Activated naive CD4-positive, alpha-beta T cell treated with anti-CD3 and anti-CD28 coated beads, Interleukin-2, amount 50 U/mL, for 72 hours (primary cell): ENCODE data around the gene KNCN. TPM values are rescaled to one million over a fixed set of nuclear protein-coding genes. Genes with fewer than 3 reads are reported as not detected.

Experiments used
- ATAC-seq, 2 donors: fragments of 150-1000 bp; cut with Tn5 transposase; 2 replicates each; pipeline ENCODE4 v1.10.0; 2021; ENCODE audit warnings: mild to moderate bottlenecking in 2 of 2, moderate library complexity in 2 of 2
- DNase-seq, 2 donors: peaks; one replicate each; pipeline ENCODE4 v3.0.0; 2021 to 2022; ENCODE audit warnings: low spot score in 2 of 2
- H3K27ac Mint-ChIP-seq, 2 donors: one replicate each; pipeline ENCODE4 v1.8.0; 2022; ENCODE audit warnings: mild to moderate bottlenecking in 2 of 2, mixed read lengths in 2 of 2
- H3K36me3 Mint-ChIP-seq, 2 donors: one replicate each; pipeline ENCODE4 v1.8.0; 2022; ENCODE audit warnings: mixed read lengths in 2 of 2
- H3K9me3 Mint-ChIP-seq, 2 donors: one replicate each; pipeline ENCODE4 v1.8.0; 2022; ENCODE audit warnings: mixed read lengths in 2 of 2
- total RNA-seq, 2 donors: library from RNA; stranded (reverse); gene quantifications; one replicate each; pipeline ENCODE4 v1.2.3, GENCODE V29; 2022

KNCN gene
- total RNA-seq, 2 donors from 2014 or later, result not detected

DNA sequence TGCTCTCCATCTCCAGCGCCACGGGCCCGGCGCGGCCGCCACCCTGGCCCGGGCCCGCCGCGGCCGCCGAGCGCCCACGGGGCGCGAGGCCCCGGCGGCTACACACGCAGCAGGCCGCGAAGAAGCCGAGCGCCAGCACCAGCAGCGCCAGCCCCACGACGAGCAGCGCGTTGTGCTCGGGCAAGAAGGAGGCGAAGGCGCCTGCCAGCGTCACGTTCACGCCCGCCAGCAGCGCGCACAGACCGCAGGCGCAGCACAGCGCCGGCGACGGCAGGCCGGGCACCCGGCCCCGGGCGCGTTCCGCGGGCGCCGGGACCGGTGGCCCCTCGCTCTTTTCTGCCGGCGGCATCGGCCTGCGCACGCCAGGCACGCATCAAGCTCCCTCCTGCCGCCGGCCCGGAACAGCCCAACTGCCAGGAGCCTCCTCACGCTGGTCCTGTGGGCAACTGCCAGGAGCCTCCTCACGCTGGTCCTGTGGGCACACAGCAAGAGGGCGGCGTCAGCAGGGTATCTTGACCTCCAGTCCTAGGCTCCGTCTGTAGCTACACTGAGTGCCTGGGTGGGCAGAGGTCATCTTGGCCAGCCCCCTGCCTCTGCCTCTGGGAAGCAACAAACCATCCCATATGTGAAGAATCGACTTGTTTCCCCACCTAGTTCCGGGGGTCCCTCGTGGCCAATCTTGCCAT lies 18.1 kb downstream of the KNCN start:
- H3K9me3 Mint-ChIP-seq, result no peaks in the 10 kb centered on the region
- DNase-seq (peak in 1 of 2 donors; percentile 39), ATAC-seq (peak; percentile 54 to 64)
- H3K36me3 Mint-ChIP-seq, result no peaks in the 10 kb centered on the region
- H3K27ac Mint-ChIP-seq, result peak overlapping the region in 1 of 2 donors; percentile 21

DNA sequence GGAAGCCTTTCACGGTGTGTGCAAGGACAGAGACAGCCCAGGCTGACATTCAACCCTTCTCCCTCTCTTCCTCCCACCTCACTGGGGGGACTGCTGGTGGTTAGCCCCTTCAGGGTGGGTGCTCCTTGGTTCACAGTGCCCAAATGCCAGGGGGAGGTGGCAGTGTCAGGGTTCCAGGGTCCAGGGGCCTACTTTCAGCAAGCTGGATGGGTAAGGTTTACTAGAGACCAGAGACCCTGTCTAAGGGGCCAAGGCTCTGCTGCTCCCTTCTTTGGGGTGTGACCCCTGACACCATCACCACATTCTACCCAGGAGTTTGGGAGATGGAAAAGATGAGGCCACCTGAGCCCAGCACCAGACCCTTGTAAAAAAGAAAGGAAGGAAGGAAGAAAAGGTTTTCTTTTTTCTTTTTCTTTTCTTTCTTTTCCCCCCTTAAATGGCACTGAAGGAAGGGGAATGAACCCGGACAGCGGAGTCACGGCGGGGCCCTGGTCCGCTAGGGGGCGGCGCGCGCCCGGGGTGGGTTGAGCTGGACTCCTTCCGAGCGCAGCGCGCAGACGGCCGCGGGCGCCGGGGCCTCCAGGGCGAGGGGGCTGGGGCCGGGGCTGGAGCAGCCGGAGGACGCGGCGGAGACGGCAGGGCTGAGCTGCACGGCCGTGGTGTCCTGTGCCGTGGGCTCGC lies 18.8 kb downstream of the KNCN start:
- DNase-seq (peak in 1 of 2 donors; percentile 78), ATAC-seq (peak; percentile 68 to 74)
- Mint-ChIP-seq H3K36me3 (no peaks in the 10 kb centered on the region), H3K27ac (no peak overlapping the region), H3K9me3 (no peaks in the 10 kb centered on the region)

DNA sequence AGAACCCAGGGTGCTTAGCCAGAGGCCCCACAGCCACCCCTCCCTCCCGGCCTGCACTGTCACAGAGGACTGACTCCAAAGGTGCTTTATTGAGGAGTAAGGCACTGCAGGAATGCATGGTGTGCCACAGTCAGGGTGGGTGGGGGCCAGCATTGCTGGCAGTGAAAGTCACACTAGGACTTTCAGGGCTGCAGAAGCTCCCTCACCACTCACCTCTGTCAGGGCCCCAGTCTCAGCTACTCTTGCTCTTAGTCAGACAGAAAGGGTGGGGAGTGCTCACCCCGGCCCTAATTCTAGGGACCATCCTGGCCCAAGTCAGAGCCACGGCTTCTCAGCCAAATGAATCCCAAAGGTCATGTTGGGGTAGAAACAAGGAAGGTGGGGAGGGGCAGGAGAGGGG lies 19.4 kb downstream of the KNCN start:
- ATAC-seq (peak; percentile 6 to 64), DNase-seq (peak in 1 of 2 donors; percentile 30)
- Mint-ChIP-seq H3K9me3 (no peaks in the 10 kb centered on the region), H3K27ac (no peak overlapping the region), H3K36me3 (no peaks in the 10 kb centered on the region)

DNA sequence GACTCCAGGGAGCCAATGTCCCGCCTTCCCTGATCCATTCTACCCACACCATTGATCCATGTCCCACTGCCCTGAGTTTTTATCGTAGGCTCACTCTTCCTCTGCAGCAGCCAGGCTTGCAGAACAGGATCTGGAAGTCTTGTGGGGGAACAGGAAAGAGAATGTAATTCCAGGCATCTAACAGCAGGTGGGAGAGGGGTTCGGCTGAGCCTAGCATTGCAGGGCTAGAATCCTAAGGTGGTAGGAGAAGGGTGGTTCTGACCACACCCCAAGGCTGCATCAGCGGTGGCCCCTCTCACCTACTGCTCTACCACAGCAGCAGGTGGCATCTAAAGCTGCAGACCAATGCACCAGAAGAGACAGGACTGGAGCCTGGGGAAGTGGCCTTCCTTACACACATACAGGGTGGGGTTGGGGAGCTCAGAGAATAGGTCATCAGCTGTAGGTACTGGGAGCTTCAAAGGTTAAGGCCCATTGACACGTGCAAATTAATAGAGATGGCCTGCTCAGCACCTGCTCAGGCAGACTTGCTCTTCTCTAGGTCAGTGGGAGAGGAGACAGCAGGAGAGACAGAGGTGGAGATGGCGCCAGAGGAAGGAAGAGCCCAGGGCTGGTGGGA lies 20.5 kb downstream of the KNCN start:
- H3K9me3 Mint-ChIP-seq, result no peaks in the 10 kb centered on the region
- DNase-seq, result no peak
- no peaks in the 10 kb centered on the region for H3K36me3 Mint-ChIP-seq
- no peak for ATAC-seq
- no peak overlapping the region for H3K27ac Mint-ChIP-seq

DNA sequence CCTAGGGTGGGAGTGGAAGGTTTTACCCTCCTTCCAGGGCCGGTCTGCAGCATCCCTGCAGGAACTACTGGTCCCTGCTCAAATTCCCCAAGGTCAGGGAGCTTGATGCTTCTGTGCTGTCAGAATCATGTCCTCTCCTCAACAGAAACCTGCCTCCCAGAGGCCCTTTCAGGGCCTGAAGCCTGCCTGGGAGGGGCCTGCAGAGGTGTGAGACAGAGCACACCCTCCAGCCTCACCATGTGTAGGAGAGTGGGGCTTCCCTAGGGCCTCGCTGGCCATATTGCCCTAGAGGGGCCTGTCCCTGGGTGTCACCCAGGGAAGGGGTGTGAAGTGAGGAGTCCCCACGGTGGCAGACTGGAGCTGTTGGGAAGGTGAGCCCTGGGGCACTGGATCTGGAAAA lies 21.1 kb downstream of the KNCN start:
- ATAC-seq (no peak), DNase-seq (no peak)
- Mint-ChIP-seq H3K9me3 (no peaks in the 10 kb centered on the region), H3K27ac (no peak overlapping the region), H3K36me3 (no peaks in the 10 kb centered on the region)

DNA sequence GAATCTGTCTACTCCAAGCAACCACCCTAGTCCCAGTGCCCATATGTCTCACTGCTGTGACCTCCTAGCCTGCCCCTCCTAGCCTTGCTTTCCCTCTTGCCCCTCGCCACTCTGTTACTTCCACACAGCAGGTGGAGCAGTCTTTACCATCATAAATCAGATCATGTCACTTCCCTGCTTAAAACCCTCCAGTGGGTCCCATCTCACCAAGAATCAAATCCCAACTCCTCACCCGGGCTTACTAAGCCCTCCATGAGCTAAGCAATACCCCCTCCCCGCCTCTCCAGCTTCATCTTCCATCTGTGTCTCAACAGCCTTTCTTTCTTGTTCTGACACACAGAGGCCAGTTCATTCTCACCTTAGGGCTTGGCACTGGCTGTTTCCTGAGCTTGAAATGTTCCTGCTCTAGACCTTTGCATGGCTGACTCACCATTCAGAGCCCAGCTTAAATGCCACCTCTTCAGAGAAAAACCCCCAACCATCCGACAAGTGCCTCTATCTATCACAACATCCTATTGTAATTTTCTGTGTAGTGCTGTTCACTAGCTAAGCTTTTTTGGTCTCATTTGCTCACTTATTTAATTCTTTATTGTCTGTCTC lies 22.3 kb downstream of the KNCN start:
- Mint-ChIP-seq H3K9me3 (no peaks in the 10 kb centered on the region), H3K27ac (no peak overlapping the region), H3K36me3 (no peaks in the 10 kb centered on the region)
- ATAC-seq, result peak; percentile 45 to 46
- no peak for DNase-seq

DNA sequence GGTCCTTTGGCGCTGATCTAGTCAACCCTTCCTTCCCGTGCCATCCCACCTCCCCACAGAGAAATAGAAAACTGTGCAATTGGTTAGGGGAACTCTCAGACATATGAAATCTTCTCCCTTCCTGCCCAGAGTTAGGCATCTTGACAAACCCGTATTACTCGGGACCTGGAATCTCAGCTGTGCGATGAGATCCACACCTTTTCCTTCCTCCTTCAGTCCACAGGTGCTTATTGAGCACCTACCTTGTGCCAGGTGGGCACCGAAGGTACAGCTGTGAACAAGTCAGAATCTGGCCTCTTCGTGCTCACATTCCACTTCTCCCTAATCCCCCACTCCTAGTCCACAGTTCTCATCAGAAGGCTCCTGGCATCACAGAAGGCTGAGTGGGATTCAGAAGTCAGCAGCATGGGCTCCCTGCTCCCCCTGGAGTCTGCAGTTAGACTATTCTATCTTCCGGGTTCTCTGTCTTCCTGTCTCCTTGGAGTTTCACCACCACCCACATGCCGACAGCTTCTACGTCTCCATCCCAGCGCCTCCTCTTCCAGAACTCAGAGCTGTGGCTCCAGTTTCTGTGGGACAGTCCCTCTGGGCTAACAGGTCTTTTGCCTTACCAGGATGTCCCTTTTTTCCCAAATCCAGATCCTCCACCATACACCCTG lies 23.0 kb downstream of the KNCN start:
- no peaks in the 10 kb centered on the region for H3K9me3 Mint-ChIP-seq
- H3K36me3 Mint-ChIP-seq, result no peaks in the 10 kb centered on the region
- no peak for ATAC-seq
- DNase-seq, result no peak
- H3K27ac Mint-ChIP-seq, result no peak overlapping the region

DNA sequence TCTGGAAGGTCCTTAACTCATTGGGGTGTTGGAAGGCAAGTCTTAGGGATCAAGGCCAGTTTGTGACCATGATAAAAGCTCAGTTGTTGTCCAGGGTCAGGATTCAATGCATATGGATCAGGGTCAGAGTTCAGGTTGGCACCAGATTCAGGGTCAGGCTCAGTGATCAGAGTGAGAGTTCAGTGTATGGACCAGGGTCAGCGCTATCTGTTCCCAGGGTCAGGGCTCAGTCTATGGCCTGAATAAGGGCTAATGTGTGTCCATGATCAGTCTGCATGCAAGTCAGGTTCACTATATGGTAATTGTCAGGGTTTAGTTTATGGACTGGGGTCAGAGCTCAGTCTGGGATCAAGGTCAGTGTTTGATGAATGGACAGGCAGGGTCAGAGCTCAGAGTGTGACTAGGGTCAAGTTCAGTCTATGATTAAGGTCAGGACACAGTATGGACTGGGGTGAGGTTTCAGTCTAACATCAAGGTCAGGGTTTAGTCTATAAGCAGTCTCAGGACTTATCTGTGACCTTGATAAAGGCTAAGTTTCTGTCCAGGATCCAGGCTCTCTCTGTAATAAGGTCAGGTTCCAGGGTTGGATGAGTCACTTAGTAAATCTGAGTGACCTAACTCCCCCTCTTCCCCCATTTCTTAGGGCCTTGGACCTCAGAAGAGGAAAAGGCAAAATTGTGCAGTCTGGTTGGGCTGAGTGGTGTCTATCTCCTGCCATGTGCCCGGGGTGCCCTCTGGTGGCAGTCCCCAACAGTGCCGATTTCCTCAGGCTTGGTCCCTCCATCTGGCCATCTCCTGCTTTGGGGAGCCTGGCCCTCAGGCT lies 23.8 kb downstream of the KNCN start:
- DNase-seq (peak; percentile 67 to 86), ATAC-seq (peak; percentile 70 to 73)
- no peaks in the 10 kb centered on the region for H3K36me3 Mint-ChIP-seq
- H3K27ac Mint-ChIP-seq, result no peak overlapping the region
- no peaks in the 10 kb centered on the region for H3K9me3 Mint-ChIP-seq

DNA sequence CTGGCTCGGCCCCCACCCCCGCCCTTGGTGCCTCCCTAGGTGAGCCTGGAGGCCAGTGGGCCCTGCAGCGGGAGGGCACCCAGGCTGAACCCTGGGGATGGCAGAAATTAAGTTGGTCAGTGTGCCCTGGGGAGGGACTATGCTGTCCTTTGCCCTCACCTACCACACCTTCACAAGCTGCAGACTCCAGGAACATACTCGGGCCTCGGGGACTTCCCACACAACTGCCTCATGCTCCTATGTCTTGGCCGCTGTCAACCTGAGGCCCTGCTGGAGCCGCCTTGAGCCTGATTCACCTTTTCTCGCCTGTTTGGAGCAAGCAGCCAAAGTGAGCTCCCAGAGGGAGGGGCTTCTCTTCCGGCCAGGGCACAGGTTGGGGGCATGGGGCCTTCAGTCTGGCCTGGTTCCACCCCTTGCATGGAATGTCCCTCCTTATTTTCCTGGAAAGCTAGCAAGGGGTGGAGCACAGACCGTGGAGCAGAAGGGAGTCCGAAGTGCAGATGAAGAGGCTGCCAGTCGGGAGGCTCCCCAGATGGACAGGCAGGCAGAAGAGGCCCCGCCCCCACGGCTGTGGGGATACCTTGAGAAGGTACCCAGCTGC lies 24.7 kb downstream of the KNCN start:
- DNase-seq (no peak), ATAC-seq (no peak)
- Mint-ChIP-seq H3K9me3 (no peaks in the 10 kb centered on the region), H3K27ac (no peak overlapping the region), H3K36me3 (no peaks in the 10 kb centered on the region)

DNA sequence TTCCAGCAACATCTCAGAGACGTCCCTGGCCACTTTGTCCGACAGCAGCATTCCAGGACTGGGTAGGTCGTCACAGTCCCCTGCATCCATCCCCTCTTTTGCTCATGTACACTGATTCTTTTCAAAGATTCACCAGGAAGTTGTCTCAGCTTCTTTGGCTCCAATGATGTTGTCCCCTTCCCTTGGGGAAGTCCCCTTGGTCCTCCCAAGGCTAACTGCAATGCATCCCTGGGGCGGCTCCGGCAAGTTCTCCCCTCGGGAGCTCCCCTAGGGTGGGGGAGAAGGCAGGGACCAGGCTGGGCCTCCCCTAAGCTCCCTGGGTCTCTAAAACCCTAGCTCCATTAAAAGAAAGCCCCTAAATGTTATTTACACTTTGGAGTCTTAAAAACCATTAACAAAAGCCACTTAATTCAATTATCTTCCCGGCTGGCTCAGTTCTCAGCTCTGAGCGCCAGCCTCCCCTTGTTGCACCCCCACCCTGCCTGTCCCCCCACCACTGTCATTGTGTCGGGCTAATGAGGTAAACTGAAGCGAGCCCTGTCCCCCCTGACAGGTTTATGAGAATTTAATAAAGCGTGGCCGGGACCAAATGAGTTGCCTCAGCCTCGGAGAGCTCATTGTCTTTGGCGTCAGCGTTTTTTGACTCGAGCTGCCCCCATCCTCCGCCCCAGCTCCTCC lies 25.3 kb downstream of the KNCN start:
- H3K27ac Mint-ChIP-seq, result peak overlapping the region in 1 of 2 donors; percentile 72
- H3K36me3 Mint-ChIP-seq, result no peaks in the 10 kb centered on the region
- ATAC-seq (no peak), DNase-seq (no peak)
- H3K9me3 Mint-ChIP-seq, result no peaks in the 10 kb centered on the region

DNA sequence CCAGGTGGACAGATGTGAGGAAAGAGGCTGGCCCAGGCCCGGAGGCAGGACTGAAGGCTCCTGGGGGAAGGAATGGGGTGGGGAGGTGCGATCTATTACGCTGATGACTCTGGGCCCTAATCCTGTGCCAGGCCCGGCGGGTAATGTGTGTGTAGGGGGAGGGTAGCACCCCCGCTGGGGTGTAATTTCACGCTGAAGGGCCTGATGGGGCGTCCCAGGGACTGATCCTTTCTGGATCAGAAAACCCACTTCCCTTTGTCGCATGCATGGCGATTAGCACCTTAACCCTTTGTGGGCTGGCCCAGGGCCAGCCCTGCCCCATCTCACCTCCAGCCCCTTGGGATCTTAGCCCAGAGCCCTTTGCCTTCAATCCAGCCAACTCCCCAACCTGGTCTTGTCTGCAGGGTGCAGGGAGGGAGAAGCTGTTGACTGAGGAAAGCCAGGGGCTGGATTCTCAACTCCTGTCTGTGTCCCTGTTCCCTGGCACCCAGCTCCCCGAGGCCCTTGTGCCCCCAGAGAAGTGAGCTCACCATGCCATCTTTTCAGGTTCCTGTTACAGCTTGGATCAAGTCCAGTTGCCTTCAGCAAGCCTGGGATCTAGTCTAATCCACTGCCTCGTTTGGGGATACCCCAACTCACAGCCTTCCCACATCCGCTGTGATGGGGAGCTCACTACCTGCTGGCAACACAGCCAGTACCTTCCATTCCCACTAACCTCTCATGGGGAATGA lies 26.0 kb downstream of the KNCN start:
- Mint-ChIP-seq H3K36me3 (no peaks in the 10 kb centered on the region), H3K27ac (no peak overlapping the region), H3K9me3 (no peaks in the 10 kb centered on the region)
- ATAC-seq (no peak), DNase-seq (no peak)

DNA sequence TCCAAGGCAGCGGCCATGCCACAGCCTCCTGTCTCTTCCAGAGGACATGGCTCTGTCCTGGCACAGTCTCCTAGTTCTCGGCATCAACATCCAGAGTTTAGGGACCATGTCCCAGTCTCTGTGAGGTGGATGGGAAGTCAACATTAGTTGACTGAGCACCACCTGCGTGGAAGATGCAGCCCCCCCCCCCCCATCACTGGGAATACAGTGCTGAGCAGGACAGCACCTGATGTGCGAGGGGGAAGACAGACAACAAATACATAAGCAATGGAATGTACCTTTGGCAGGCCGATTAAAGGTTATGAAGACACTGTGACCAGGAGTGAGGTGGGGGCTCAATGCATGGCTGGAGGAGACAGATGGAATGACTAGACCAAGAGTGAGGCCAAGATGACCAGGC lies 26.6 kb downstream of the KNCN start:
- no peak for DNase-seq
- H3K9me3 Mint-ChIP-seq, result no peaks in the 10 kb centered on the region
- H3K27ac Mint-ChIP-seq, result no peak overlapping the region
- no peaks in the 10 kb centered on the region for H3K36me3 Mint-ChIP-seq
- no peak for ATAC-seq

DNA sequence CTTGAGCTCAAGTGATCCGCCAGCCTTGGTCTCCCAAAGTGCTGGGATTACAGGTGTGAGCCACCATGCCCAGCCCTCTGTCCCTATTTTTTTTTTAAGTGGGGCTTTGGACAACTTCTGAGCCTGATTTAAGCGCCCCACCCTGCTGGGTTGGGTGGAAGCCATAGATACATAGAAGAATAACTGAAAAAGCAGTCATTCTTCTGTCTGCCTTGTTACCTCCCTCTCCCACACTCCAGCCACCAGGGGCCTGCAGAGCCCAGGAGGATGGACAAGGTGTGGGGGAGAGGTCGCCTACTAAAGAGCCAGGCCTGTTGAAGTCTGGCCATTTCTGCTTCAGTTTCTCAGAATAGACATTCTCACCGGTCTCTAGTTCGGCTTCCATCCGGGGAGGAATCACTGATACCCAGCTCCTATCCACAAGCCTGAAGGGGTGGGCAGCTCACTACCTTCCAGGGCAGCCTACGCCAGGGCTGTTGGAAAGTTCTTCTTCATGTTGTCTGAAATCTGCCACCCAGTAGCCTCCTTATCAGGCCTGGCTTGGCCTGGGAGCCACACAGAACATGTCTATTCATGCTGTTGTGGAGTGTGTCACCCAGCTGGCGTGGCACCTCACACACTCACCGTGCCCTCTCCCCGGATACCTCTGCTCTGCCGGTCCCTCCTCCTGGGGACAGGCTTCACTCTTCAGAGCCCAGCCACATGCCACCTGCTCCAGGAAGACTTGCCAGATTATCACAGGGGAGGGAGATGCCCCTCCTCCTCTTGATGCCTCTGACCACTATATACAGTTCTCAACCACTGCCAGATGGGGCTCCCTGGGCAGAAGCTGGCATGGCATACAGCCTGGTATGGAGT lies 27.7 kb downstream of the KNCN start:
- H3K36me3 Mint-ChIP-seq, result no peaks in the 10 kb centered on the region
- no peak for ATAC-seq
- no peaks in the 10 kb centered on the region for H3K9me3 Mint-ChIP-seq
- DNase-seq, result no peak
- peak overlapping the region in 1 of 2 donors; percentile 5 for H3K27ac Mint-ChIP-seq

DNA sequence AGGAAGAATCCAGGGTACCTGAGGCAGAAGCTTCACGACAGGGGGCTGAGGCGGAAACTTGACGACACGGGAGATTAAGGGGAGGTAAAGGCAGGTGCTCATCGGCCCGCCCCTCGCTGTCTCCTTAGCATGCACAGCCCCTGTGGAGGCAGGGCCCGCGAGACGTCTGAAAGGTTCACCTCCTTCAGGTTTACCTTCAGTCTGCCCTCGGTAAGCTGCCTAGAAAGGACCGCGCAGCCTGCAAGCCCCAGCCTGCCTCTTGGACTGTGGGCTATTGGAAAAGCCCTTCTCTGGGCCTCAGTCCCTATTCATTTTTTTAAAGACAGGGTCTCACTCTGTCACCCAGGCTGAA lies 28.5 kb downstream of the KNCN start:
- DNase-seq (no peak), ATAC-seq (no peak)
- H3K9me3 Mint-ChIP-seq, result no peaks in the 10 kb centered on the region
- H3K27ac Mint-ChIP-seq, result peak overlapping the region in 1 of 2 donors; percentile 55
- H3K36me3 Mint-ChIP-seq, result no peaks in the 10 kb centered on the region
